Activated CD8-positive, alpha-beta memory T cell treated with anti-CD3 and anti-CD28 coated beads, Interleukin-2, amount 10 ng/mL, durations not matched to agents 7 days and 5 days (primary cell): ENCODE results near the gene RBM19. TPM values are rescaled to one million over a fixed set of nuclear protein-coding genes. Genes with fewer than 3 reads are reported as not detected.

Source experiments
- ATAC-seq: fragments of 150-1000 bp; cut with Tn5 transposase; one replicate; pipeline ENCODE4 v1.10.0; 2021; ENCODE audit warnings: moderate library complexity
- CTCF ChIA-PET: fragments of 350-600 bp; sonication (Branson Sonifier 250); formaldehyde crosslinking; loops from one replicate; lab custom pipeline; 2021; ENCODE audit warnings: antibody characterized with exemption; lab: Charles Lee
- DNase-seq: peaks from one replicate; pipeline ENCODE4 v3.0.0-alpha.2; 2020
- H3K27ac Mint-ChIP-seq: one replicate; pipeline ENCODE4 v1.8.0; 2021; ENCODE audit warnings: mild to moderate bottlenecking, mixed read lengths
- H3K27me3 Mint-ChIP-seq: one replicate; pipeline ENCODE4 v1.8.0; 2021; ENCODE audit warnings: mixed read lengths
- H3K36me3 Mint-ChIP-seq: one replicate; pipeline ENCODE4 v1.8.0; 2021; ENCODE audit warnings: mild to moderate bottlenecking, mixed read lengths
- H3K4me1 Mint-ChIP-seq: one replicate; pipeline ENCODE4 v1.8.0; 2021; ENCODE audit warnings: mixed read lengths
- H3K4me3 Mint-ChIP-seq: one replicate; pipeline ENCODE4 v1.8.0; 2021; ENCODE audit warnings: mild to moderate bottlenecking, moderate library complexity, mixed read lengths
- H3K9me3 Mint-ChIP-seq: one replicate; pipeline ENCODE4 v1.8.0; 2022; ENCODE audit warnings: low read depth, mixed read lengths
- total RNA-seq, 2 experiments: library from RNA; stranded (reverse); gene quantifications; one replicate each; pipeline ENCODE4 v1.2.3, GENCODE V29; 2021

The RBM19 gene
- total RNA-seq, 2 experiments from 2014 or later = 39.8 to 55.7 TPM

DNA sequence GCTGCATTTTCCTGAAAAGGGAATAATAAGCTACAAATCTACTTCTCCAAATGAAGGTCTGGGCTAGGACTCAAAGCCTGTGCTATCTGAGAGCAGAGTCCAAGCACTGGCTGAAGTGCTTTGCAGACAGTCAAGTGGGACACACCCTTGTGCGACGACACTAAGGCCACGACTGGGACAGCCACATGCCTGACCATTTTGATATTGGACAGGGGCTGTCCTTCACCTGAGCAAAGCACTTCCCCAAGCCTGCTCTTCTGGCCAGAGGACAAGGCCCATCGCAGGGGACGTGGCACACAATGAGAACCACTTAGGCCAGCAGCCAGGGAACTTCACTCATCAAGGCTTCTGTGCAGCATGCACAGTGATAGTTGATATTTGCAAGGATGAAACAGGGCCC is 71.4 kb downstream of the RBM19 start:
- H3K27me3 Mint-ChIP-seq = no peaks in the 10 kb centered on the region
- H3K4me3 Mint-ChIP-seq = no peak overlapping the region
- no peaks in the 10 kb centered on the region for H3K36me3 Mint-ChIP-seq
- no peak overlapping the region for H3K27ac Mint-ChIP-seq
- no peaks in the 10 kb centered on the region for H3K4me1 Mint-ChIP-seq
- ATAC-seq = no peak
- CTCF ChIA-PET = interaction anchor here (1.1 kb wide), 1 partner anchor 18 kb away, joined by 3 read pairs; no protein-coding TSS in a partner anchor
- no peak for DNase-seq
- no peaks in the 10 kb centered on the region for H3K9me3 Mint-ChIP-seq

DNA sequence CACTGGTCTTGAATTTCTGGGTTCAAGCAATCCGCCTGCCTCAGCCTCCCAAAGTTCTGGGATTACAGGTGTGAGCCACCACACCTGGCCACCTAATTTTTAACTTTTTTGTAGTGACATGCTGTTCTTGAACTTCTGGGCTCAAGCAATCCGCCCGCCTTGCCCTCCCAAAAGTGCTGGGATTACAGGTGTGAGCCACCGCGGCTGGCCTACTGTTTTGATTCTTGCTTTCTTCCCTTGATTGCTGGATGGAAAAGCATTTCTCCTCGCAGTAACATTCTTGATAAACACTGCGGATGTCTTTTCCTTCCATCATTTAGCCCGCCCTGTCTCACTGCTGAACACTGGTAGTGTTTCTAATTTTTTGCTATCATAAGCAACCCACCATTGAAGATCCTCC is 72.9 kb downstream of the RBM19 start:
- no peak for DNase-seq
- CTCF ChIA-PET = no interaction called here
- Mint-ChIP-seq H3K27me3 (no peaks in the 10 kb centered on the region), H3K36me3 (no peaks in the 10 kb centered on the region), H3K27ac (no peak overlapping the region), H3K4me1 (no peaks in the 10 kb centered on the region), H3K4me3 (no peak overlapping the region), H3K9me3 (no peaks in the 10 kb centered on the region)
- no peak for ATAC-seq

DNA sequence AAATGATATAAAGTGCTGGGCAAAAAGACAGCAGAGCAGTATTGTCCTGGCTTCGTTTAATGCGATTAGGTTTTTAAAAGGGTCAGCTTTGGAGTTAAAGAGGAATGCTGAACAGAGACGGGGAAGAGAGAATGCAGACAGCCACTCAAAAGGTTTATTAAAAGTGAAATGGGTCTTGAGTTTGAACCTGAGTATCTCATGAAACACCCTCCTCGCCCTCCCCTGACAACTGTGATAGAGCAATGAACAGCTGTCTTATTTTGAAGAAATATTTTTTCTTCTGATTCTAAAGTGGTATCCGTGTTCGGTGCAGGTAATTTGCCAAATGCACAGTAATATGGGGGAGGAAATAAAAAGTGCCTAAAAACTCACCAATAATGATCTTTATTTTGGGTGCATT is 73.6 kb downstream of the RBM19 start:
- Mint-ChIP-seq H3K9me3 (no peaks in the 10 kb centered on the region), H3K4me1 (no peaks in the 10 kb centered on the region), H3K27ac (no peak overlapping the region), H3K36me3 (no peaks in the 10 kb centered on the region), H3K4me3 (no peak overlapping the region), H3K27me3 (no peaks in the 10 kb centered on the region)
- CTCF ChIA-PET = no interaction called here
- ATAC-seq (no peak), DNase-seq (no peak)

DNA sequence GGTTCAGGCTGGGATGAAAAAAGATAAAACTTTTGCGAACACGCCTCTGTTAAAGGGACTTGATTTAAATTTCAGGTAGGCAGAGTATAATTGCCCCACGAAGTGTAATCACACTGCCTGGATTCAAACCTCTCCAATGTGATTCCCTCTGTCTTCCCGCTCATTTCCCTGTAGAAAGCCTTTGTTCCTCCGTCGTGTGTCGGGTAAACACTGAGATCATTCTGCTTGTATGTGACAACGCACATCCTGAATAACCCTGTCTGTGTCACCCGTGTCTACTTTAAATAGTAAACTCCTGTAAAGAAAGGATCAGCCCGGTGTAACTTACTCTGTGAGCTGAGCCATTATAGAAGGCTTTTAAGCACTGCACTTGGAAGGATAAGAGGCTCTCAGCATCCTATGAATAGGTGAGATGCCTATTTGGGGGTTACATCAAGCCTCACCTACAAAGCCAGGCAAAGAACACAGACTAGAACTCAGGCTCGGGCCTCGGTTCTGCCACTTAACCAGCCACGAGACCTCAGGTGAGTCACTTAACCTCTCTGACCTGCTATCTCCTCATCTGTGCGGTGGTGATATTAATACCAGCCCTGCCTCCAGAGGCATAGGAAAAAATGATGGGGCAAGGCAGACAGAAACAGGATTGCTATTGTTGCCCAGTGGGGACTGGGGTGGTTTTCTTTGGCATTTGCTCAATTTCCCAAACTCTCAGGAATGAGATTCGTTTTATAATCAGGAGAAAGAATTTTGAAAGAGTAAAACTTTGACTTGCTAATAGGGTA is 74.2 kb downstream of the RBM19 start:
- H3K4me1 Mint-ChIP-seq = no peaks in the 10 kb centered on the region
- no peaks in the 10 kb centered on the region for H3K9me3 Mint-ChIP-seq
- DNase-seq (no peak), ATAC-seq (no peak)
- no peak overlapping the region for H3K4me3 Mint-ChIP-seq
- no peaks in the 10 kb centered on the region for H3K36me3 Mint-ChIP-seq
- no peak overlapping the region for H3K27ac Mint-ChIP-seq
- no peaks in the 10 kb centered on the region for H3K27me3 Mint-ChIP-seq
- CTCF ChIA-PET = no interaction called here

DNA sequence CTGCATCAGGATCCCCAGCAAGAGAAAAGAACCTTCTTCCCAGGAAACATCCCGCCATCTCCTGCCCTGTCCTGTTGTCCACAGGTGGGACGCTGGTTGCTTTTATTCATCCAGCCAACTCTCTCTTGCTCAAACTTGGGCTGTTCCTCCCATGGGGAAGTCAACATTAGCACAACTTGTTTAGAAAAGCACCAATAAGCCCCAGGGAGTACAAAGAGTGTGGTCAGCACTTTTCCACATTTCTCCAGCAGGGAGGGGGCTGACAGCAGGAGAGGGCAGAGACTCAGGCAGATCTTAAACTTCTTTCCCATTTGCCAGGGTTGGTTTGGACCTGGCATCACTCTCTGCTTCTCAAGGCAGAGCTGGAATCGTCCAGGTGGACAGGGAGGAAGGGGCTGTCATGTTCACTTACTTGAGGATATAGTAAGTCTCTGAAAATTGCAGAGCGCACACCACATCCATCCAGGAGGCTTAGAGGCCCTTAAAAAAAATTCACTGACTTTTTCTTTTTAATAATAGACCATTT is 74.9 kb downstream of the RBM19 start:
- H3K36me3 Mint-ChIP-seq = no peaks in the 10 kb centered on the region
- CTCF ChIA-PET = no interaction called here
- DNase-seq = no peak
- no peak overlapping the region for H3K27ac Mint-ChIP-seq
- H3K27me3 Mint-ChIP-seq = no peaks in the 10 kb centered on the region
- no peaks in the 10 kb centered on the region for H3K9me3 Mint-ChIP-seq
- ATAC-seq = no peak
- H3K4me3 Mint-ChIP-seq = no peak overlapping the region
- no peaks in the 10 kb centered on the region for H3K4me1 Mint-ChIP-seq

DNA sequence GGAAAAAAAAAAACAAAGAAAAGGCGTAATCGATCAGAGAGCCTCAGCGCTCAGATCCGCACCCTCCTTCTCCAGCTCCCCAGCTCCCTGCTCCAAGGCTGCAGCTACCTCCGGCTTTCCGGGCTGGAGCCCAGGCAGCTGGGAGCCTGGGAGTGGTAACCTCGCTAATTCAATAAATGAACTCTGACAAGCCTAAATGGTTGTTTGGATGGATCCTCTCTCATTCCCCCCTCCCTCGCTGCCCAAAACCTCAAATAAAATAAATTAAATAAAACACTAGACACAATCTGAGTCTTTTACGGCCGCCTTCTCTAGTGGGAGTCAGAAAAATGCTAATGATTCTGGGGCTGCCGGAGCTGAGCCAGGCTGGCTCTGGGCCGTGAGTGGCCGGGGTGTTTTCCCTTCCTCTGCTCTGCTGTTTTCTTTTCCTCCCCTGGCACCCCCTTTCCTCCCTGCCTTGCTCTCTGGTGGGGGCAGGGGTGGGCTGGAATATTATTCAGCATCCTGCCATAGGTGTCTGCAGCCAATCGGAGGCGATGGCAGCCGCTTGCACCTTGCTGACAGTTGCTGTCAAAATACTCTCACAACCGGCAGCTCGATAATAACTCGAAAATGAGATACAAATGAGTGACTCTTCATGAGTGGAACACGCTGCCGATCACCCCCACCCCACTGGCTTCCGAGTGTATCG is 76.1 kb downstream of the RBM19 start:
- H3K27me3 Mint-ChIP-seq = no peaks in the 10 kb centered on the region
- peaks cover 3% of the 10 kb centered on the region for H3K36me3 Mint-ChIP-seq
- H3K4me1 Mint-ChIP-seq = no peaks in the 10 kb centered on the region
- no peak overlapping the region for H3K27ac Mint-ChIP-seq
- no peak overlapping the region for H3K4me3 Mint-ChIP-seq
- no peaks in the 10 kb centered on the region for H3K9me3 Mint-ChIP-seq
- DNase-seq = no peak
- no peak for ATAC-seq
- CTCF ChIA-PET = no interaction called here

DNA sequence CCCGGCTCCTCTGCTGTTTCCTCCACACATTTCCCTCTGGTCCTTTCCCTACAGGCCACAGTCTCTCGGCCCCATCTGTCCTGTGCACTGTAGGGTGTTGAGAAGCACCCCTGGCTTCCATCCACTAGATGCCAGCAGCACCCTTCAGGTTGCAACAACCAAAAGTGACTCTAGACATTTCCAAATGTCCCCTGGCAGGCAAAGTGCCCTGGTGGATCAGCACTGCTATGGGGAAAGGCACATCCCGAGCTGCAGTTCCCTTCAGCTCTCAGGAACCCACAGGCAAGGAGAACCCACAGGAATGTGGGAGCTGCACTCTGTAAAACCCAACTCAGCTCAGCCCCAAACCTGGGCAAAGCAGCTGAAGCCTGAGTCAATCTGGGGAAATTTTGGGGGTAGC is 77.0 kb downstream of the RBM19 start:
- Mint-ChIP-seq H3K27ac (no peak overlapping the region), H3K9me3 (no peaks in the 10 kb centered on the region), H3K27me3 (no peaks in the 10 kb centered on the region), H3K4me1 (no peaks in the 10 kb centered on the region), H3K36me3 (peaks cover 3% of the 10 kb centered on the region), H3K4me3 (no peak overlapping the region)
- ATAC-seq (no peak), DNase-seq (no peak)
- CTCF ChIA-PET = no interaction called here

DNA sequence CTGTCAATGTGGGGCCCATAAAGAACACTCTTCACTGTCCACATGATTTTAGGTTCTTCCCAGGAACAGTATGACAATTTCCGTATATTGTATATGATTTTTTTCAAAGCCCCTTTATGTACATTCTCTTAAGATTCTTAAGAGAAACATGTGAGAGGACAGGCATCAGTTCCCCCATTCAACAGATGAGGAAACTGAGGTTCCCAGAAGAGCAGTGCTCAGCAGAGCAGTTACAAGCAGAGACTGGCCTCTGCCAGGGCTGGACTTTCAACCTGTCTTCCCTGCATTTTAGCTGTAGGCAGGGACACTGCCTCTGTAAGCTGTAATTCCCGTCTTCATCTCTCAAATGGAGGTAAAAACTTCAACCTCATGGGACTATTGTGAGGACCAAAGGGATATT is 77.7 kb downstream of the RBM19 start:
- Mint-ChIP-seq H3K36me3 (peaks cover 3% of the 10 kb centered on the region), H3K4me1 (no peaks in the 10 kb centered on the region), H3K9me3 (no peaks in the 10 kb centered on the region), H3K27ac (no peak overlapping the region), H3K27me3 (no peaks in the 10 kb centered on the region), H3K4me3 (no peak overlapping the region)
- CTCF ChIA-PET = no interaction called here
- ATAC-seq = no peak
- no peak for DNase-seq

DNA sequence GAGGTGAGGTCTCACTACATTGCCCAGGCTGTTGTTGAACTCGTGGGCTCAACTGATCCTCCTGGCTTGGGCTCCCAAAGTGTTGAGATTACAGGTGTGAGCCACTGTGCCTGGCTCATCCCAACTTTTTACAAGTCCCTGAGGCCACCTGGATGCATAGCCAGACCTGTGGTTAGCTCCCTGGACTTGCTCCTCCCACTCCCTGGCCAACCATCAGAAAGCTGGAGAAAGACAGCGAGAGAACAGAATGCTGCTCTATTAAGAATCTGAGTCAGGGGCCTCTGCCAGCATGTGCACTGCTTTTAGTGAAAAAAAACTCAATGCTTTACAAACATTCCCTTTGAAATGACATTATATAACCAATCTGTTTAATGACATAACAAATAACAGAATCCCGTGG is 78.2 kb downstream of the RBM19 start:
- no peaks in the 10 kb centered on the region for H3K27me3 Mint-ChIP-seq
- CTCF ChIA-PET = no interaction called here
- H3K4me3 Mint-ChIP-seq = no peak overlapping the region
- DNase-seq = no peak
- no peak overlapping the region for H3K27ac Mint-ChIP-seq
- peaks cover 3% of the 10 kb centered on the region for H3K36me3 Mint-ChIP-seq
- no peak for ATAC-seq
- H3K9me3 Mint-ChIP-seq = no peaks in the 10 kb centered on the region
- H3K4me1 Mint-ChIP-seq = no peaks in the 10 kb centered on the region

DNA sequence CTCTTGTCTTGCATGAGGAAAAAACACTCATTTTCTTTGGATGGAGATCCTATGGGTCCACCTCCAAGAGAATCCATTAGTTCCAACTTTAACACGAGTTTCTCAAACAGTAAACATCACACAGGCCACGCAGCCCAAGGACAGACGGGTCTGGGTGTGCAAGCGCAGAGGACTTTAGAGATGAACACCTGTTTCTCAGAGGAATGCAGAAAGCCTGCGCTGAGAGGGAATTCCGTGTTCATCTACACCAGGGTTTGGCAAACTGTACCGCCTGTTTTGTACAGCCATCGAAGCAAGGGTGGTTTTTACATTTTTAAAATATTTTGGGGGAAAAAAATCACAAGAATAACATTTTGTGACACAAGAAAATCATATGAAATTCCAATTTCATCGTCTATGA is 79.4 kb downstream of the RBM19 start:
- no peak for ATAC-seq

DNA sequence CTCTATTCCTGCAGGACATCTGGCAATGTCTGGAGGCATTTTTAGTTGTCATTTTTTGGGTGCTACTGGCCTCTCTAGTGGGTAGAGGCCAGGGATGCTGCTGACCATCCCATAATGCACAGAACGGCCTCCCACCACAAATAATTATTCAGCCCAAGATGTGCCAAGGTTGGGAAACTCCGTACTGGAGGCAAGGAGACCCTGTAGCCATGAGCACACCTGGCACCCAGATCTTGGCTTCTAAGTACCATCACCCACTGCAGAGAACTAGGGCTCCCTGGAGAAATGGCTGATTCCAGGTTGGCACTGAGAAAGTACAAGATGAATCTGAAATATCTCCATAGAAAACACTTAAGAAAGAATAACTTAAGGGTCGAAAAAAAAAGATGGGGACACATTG is 81.7 kb downstream of the RBM19 start:
- CTCF ChIA-PET = no interaction called here
- Mint-ChIP-seq H3K4me1 (no peaks in the 10 kb centered on the region), H3K9me3 (no peaks in the 10 kb centered on the region), H3K36me3 (peaks cover 5% of the 10 kb centered on the region), H3K27me3 (no peaks in the 10 kb centered on the region), H3K27ac (no peak overlapping the region), H3K4me3 (no peak overlapping the region)
- DNase-seq = no peak
- ATAC-seq = no peak

More for the DNA sequence above, 79.4 kb downstream of the RBM19 start:
- no peak overlapping the region for H3K27ac Mint-ChIP-seq
- no peak for DNase-seq
- H3K4me3 Mint-ChIP-seq = no peak overlapping the region
- H3K27me3 Mint-ChIP-seq = no peaks in the 10 kb centered on the region
- H3K4me1 Mint-ChIP-seq = no peaks in the 10 kb centered on the region
- CTCF ChIA-PET = no interaction called here
- H3K36me3 Mint-ChIP-seq = peaks cover 5% of the 10 kb centered on the region
- H3K9me3 Mint-ChIP-seq = no peaks in the 10 kb centered on the region

DNA sequence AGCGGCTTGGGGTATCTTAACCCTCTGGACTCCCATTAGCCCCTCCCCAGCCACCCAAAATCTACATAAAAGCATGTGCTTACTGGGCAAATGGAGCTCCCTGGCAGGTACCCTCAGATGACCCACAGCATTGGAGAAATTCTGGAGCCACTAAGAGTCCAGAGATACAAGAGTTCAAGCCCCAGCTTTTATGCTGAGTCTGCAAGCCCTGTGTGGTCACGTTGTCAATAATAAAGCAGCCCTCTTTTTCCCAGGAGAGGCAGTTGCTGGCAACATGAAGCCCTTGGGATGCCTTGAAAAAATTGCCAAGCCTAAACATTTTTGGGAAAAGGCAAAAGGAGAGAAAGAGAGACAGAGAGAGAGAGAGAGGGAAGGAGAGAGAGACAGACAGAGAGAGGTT is 83.4 kb downstream of the RBM19 start:
- CTCF ChIA-PET = no interaction called here
- H3K4me3 Mint-ChIP-seq = no peak overlapping the region
- DNase-seq = no peak
- no peaks in the 10 kb centered on the region for H3K9me3 Mint-ChIP-seq
- H3K36me3 Mint-ChIP-seq = peaks cover 5% of the 10 kb centered on the region
- no peaks in the 10 kb centered on the region for H3K27me3 Mint-ChIP-seq
- H3K27ac Mint-ChIP-seq = no peak overlapping the region
- H3K4me1 Mint-ChIP-seq = no peaks in the 10 kb centered on the region
- ATAC-seq = no peak

DNA sequence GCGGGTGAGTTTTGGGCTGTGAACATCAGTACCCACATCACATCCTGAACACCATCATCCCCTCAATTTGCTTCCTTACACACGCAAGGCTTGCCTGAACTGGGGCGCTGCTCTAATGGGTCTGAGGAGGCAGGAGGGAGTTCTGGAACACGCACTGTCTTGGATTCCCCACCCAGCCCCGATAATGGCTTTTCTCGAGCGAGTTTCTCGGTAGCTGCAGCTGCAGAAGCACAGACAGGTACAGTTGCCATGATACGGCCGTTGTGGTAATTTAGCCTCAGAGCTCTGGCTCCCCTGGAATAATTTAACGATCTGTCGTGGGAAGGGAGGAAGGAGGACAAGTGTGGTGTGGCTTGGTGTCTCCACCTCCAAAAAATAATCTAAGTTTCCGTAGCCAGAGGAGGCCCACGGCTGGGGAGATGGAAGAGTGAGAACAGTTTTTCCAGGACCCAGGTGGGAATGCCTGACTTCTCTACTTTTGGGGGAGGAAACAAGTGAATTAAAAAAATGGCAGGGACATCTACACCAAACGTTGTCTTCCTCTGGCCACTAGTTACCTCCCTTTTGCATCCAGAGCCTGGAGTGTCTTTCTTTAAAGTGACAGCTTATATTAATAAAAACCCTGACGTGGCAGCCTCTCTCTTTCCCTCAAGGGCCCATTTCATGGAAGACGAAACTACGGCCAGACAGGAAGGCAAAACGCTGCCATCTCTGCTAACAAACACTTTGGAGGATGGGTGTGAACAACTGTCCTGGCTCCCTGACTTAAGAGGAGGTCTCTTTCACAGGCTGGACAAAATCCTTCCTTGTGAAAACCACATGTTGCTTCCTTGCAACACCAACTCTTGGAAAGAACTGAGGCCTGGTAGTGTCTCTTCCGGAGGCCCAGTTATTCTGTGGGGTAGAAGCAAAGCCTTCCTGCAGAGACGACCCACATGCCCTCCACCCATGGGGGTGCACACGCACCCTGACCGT is 84.8 kb downstream of the RBM19 start:
- ATAC-seq (no peak), DNase-seq (no peak)
- CTCF ChIA-PET = no interaction called here
- Mint-ChIP-seq H3K36me3 (peaks cover 5% of the 10 kb centered on the region), H3K27me3 (no peaks in the 10 kb centered on the region), H3K9me3 (no peaks in the 10 kb centered on the region), H3K4me1 (no peaks in the 10 kb centered on the region), H3K27ac (no peak overlapping the region), H3K4me3 (no peak overlapping the region)
